GM13976 (cell line): Measurements from ENCODE around the gene HDGF.

Experiments used
- DNase-seq: peaks from one replicate; pipeline ENCODE4 v3.0.0; 2012; ENCODE audit warnings: low spot score
- CTCF ChIP-seq: IDR thresholded peaks from 2 replicates; pipeline ENCODE4 v1.5.1; 2012; ENCODE audit warnings: borderline replicate concordance, mild to moderate bottlenecking; ENCODE audit not compliant: insufficient read depth; ENCODE audit errors: extremely low read depth, missing control alignments, control extremely low read depth
- in situ Hi-C: fragments of 300-500 bp; cut with MboI; formaldehyde crosslinking; loops from one replicate; pipeline ENCODE4 v1.12.0; 2022; ENCODE audit warnings: low sequenced_read_pairs, mixed read lengths, inconsistent platforms; ENCODE audit not compliant: unreplicated experiment

The HDGF gene

DNA sequence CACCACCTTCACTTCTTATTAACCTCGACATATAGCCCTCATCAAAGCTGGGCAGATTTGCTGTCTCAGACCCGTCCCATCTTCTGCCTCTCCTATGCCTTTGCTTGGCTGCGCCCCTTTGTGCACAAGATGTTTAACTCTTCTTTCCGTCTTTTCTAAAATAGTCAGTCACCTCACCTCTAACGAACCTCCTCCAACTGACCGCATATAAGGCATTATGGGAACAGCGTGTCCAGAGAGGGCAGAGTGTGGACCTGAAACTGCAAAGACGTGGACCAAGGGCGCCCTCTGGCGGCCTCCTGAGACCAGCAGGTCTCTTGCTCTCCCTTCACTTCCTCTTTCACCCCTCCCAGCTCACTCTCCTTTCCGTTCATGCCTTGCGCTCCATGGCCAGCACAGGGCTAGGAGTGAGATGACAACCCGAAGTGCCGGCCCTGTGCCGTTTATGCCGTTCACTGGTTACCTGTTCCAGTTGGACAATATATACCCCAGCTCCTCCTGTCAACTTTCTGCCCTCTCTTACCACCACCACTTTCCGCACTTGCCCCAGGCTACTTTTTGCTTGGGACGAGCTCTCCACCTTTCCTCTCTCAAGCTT, 25.7 kb downstream of the HDGF start:
- in situ Hi-C loops: no loop called here
- peak; percentile 92 for TF ChIP-seq CTCF
- peak; percentile 85 for DNase-seq

DNA sequence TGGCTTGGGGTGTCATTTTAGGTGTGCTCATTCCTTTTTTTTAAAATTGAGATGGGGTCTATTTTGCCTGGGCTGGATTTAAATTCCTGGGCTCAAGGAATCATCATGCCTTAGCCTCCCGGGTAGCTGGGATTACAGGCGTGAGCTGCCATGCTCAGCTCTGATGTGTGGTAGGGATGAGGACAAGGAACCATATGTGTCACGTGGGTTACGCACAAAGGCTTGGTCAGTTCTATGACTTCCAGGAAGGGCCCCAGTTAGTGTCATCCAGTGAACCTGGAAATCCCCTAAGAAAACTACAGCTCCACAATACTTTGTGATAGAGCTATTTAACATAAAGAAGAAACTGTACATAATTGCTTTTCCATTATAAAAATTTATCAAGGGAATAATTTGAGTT, 29.9 kb downstream of the HDGF start:
- no peak for TF ChIP-seq CTCF
- in situ Hi-C loops: no loop called here
- no peak for DNase-seq

DNA sequence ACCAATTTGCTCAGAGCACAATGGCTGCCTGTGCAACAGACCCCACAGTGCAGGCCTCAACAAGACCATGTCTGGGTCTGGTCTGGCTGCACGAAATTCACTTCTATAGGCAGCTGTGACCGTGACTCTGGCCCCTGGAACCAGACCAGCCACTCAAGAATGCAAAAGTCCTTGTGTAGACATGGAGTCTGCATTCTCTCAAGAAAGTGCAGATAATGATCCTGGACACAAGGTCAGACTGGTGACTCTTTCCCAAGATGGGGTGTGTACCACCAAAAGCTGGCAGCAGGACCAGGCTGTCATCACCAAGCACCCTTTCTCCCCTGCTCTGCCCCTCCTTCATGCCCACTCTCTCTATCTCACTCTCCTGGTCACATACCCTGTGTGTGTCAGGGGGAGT, 30.3 kb downstream of the HDGF start:
- in situ Hi-C loops: no loop called here
- DNase-seq: no peak
- no peak for TF ChIP-seq CTCF

DNA sequence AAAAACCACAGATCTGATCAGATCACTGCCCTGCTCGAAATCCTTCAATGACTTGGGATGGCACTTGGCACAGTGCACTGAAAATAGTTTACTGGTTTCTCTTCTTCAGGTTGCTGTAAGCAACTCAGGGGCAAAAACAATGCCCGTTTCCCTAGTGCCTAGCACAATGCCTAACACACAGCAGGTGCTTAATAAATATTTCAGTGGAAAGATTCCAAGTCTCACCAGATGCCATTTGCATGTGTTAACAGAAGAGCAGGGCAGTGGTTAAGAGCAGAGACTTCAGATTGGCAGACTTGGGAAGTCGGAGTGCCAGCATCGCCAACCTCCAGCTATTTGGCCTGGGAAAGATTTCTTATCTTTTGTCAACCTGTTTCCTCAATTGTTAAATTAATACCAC, 34.1 kb downstream of the HDGF start:
- no peak for TF ChIP-seq CTCF
- no peak for DNase-seq
- in situ Hi-C loops: no loop called here

DNA sequence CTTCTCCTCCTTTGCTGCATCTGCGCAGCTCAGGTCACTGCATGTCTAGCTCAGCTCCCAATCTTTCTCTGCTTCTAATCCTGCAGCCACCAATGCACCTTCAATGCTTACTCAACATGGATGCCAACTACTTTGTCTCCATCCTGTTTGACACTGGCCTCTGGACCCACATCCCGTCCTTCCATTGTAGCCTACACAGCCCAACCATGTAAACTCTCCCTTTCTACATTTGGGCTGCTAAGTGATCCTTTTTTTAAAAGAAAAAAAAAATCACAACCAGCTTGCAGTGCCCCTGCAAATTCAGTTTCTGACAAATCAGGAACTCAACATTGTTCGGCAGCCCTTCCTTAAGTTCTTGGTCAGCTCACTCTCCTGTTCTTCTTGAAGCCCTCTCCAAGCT, 36.6 kb downstream of the HDGF start:
- in situ Hi-C loops: no loop called here

DNA sequence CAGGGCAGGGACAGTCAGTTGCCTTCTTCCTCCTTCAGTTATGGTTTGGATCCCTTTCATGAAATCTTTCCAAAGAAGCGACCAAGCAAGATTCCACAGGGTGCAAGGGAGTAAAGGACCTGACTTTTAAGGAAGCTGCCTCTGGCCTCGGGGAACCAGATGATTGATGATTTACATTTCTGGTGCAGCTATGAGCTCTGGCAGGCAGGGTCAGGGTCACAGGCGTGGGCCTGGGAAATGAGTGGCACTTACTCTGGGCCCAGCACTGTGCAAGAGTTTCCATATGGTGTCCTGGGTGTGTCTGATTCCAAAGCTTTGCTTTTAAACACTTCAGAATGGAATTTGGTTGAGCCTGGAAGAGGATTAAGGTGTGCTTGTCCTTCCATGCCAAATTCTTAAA, 38.8 kb downstream of the HDGF start:
- DNase-seq: no peak
- no peak for TF ChIP-seq CTCF
- in situ Hi-C loops: no loop called here

More for the DNA sequence above, 36.6 kb downstream of the HDGF start:
- DNase-seq: no peak
- TF ChIP-seq CTCF: no peak

DNA sequence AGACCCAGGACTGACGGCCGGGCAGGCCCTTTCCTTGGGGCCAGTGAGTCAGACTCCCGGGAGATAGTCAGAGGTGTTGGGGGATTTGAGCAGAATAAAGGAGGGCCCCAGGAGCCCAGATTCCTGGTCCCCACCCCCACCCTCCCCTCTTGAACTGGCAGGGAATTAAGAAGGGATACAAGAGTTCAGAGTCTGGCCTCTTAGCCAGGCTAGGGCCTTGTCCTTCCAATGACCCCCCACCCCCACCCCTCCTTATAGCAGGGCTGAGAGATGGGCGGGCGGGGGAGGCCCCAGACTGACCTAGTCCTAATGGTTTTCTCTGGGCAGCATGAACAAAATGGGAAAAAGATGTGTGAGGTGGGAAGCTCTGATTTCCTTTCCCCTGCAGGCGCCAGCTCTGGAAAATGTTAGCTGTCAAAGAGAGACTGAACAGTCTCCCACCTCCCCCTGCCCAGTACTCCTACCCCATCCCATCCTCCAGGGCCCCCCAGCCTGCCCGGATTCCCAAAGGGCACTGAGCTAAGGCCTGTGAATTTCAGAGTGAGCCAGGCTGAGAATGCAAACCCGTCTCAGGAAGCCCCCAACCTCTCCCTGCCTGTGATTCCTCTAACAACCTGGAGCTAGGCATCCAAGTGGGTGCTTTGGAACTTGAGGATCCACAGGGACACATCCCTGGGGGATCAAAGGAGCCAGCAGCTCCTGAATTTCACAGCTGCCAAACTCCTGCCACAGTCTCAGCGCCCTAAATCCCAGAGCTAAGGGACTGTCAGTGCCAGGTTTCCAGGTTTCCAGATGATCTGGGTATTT, 40.3 kb downstream of the HDGF start:
- in situ Hi-C loops: no loop called here
- TF ChIP-seq CTCF: no peak
- no peak for DNase-seq
